HG03039 (cell line): ENCODE data around the gene DCAF4.
"Not testable (repeated sequence)": the region's sequence is repeated elsewhere in the genome, so short reads cannot be mapped to it uniquely, and the experiment has no call there.

ENCODE experiments used
- ATAC-seq: cut with Tn5 transposase; IDR thresholded peaks from one replicate; pipeline ENCODE4 v1.9.1; 2021; ENCODE audit warnings: mild to moderate bottlenecking, moderate library complexity; ENCODE audit not compliant: unreplicated experiment

DCAF4 gene

GRCh38 chr14:72966038-72966437 lies 39.8 kb downstream of the DCAF4 start:
- ATAC-seq, result no peak

DNA sequence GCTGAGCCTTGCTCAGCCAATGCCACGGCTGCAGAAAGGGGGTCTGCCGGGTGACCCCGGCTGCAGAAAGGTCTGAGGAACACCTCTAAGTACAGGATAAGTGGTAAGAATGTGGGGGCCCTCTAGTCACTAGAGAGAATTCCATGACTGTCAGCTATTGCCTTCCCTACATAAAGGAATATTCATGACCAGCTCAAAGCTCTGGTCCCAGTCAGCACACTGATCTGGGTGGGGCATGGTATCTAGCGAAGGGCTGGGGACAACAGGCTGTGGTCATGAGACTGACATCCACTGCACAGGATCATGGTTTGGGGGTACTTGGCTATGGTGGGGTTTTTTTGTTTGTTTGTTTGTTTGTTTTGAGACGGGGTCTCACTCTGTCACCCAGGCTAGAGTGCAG lies 42.1 kb downstream of the DCAF4 start:
- no peak for ATAC-seq

- ATAC-seq, result no peak
Measured at GRCh38 chr14:72970058-72970630, 43.9 kb downstream of the DCAF4 start.

- no peak for ATAC-seq
Measured at GRCh38 chr14:72970824-72971434, 44.7 kb downstream of the DCAF4 start.

- no peak for ATAC-seq
Measured at GRCh38 chr14:72974661-72975060, 48.4 kb downstream of the DCAF4 start.

GRCh38 chr14:72975770-72976169 lies 49.5 kb downstream of the DCAF4 start:
- no peak for ATAC-seq

GRCh38 chr14:72978856-72979255 lies 52.6 kb downstream of the DCAF4 start:
- no peak for ATAC-seq

DNA sequence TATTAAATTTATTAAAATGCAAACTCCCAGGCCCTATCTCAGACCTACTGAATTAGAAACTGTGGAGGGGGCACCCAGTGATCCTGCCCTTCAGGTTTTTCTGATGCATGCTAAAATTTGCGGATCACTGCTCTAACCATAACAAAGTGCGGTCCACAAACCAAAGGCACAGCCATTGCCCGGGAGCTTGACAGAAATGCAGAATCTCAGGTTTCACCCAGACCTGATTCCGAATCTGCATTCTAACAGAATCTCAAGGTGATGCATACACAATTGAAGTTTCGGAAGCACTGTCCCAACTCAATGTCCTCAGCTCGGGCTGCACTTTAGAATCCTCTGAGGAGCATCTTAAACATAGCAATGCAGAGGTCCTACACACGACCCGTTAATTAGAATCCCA lies 54.6 kb downstream of the DCAF4 start:
- no peak for ATAC-seq

DNA sequence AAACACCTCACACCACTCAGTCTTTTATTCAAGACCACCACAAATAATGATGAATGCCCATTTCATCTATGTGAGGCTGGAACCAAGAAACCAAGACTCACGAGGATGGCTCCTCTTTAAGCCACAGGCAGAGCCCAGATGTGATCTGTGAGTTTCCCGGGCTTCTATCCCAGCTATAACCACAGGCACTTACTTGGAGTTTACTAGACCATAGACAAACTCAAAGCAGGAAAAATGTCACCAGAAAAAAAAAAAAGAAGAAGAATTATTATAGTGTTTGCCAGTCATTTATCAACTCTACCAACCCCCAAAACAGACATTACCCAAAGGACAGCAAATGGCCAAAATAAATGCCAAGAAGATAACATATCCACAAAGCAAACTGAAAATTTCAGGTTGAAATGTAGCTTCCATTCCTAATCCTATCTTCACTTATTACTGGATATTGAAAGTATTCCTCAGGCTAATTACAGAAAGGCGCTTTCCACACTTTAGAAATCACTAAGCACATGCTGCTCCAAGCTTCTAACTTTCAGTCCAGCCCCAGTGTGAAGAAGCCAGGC lies 56.0 kb downstream of the DCAF4 start:
- ATAC-seq, result no peak

DNA sequence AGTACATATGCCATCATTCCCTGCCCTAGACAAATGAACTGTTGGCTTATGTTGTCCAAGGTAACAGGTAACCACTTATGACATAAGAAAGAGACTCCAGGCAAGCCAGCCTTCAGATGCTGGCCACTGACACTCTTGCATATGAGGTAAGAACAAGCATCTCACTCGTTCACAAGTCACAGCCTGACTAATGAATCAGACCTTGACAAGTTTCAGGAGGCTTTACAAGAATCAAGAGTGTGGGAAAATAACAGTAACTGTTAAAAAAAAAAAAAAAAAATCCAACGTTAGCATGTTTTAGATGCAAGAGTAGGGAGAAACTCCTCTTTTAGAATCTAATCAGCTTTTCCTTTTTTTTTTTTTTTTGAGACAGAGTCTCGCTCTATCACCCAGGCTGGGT lies 60.0 kb downstream of the DCAF4 start:
- ATAC-seq, result no peak

- ATAC-seq, result no peak
Measured at GRCh38 chr14:72986857-72987256, 60.6 kb downstream of the DCAF4 start.

DNA sequence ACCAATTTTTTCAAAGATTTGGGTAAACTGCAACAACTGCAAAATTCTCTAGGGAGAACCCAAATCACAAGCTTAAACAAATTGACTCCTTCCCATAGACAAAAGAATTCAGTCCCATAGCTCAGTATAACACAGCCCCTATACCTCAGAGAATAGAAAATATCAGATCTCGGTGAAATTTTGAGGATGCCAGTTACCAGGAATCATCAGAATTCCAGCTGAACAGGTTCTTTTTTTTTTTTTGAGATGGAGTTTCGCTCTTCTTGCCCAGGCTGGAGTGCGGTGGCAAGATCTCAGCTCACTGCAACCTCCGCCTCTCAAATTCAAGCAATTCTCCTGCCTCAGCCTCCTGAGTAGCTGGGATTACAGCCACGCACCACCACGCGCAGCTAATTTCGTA lies 63.9 kb downstream of the DCAF4 start:
- no peak for ATAC-seq

GRCh38 chr14:72996916-72997315 lies 70.7 kb downstream of the DCAF4 start:
- no peak for ATAC-seq

DNA sequence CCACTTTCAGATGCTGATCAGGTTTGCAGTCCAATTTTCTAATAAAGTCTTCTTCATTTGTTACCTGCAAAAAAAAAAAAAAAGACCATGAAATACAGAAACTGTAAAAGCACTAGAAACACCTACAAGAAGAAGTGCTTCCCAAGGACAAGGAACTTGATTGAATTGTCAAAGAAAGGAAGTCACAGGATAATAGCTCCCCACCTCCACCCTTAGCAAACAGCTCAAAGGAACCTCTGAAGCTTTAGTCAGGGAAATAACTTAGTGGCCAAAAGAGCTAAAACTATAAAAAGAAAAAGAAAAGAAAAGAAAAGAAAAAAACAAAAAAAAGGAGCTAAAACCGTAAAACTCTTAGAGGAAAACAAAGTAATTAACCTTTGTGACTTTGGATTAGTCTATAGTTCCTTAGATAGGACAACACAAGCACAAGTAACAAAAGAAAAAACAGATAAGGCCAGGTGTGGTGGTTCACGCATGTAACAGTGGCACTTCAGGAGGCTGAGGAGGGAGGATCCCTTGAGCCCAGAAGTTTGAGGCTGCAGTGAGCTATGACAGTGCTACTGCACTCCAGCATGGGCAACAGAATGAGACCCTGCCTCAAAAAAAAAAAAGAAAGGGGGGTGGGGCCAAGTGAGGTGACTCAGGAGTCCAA lies 72.1 kb downstream of the DCAF4 start:
- no peak for ATAC-seq

DNA sequence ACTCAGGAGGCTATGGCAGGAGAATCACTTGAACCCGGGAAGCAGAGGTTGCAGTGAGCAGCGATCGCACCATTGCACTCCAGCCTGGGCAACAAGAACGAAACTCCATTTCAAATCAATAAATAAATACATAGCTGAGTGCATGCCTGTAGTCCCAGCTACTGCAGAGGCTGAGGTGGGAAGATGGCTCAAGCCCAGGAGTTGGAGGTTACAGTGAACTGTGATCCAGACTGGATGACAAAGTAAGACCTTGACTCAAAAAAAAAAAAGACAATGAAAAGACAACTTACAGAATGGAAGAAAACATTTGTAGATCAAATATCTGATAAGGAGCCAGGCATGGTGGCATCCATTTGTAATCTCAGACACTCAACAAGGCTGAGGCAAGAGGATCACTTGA lies 73.1 kb downstream of the DCAF4 start:
- no peak for ATAC-seq

- no peak for ATAC-seq
Measured at GRCh38 chr14:73000073-73000472, 73.8 kb downstream of the DCAF4 start.

GRCh38 chr14:73003681-73004080 lies 77.4 kb downstream of the DCAF4 start:
- no peak for ATAC-seq

DNA sequence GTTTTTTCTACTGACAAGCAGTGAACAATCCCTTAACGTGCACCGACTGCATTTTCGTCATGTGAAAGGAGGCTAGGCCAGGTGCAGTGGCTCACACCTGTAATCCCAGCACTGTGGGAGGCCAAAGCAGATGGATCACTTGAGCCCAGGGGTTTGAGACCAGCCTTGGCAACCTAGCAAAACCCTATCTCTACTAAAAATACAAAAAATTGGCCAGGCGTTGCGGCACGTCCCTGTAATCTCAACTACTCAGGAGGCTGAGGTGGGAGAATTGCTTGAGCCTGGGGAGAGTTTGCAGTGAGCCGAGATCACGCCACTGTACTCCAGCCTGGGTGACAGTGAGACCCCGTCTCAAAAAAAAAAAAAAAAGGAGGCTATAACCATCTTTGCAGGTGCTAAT lies 78.4 kb downstream of the DCAF4 start:
- not testable (repeated sequence) for ATAC-seq

- ATAC-seq, result no peak
Measured at GRCh38 chr14:73007835-73008234, 81.6 kb downstream of the DCAF4 start.

DNA sequence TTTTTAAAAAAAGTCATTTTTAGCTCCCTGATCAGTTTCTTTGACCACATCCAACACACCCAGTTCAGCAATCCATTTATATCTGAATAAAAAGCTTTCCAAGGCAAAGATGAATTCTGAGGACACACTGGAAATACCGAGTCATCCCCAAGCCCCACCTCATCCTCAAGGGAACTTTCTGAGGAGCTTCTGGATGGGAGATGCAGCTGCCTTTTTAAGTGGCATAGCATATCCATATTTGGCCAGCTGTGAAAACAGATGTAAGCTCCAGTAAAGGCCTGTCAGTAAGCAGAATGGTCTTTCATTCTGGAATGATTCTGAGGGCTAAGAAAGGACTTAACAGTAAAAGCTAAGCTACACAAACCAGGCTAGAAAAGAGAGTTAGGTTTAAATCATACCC lies 82.2 kb downstream of the DCAF4 start:
- ATAC-seq, result no peak
